ENCODE results near the gene SLC22A14. TPM values are rescaled to one million over a fixed set of nuclear protein-coding genes. Genes with fewer than 3 reads are reported as not detected.

SLC22A14 gene
- total and polyA plus RNA-seq, 2 donors (not counting 3 experiments of a cell fraction or from before 2014, with no cell fraction given): not detected

DNA sequence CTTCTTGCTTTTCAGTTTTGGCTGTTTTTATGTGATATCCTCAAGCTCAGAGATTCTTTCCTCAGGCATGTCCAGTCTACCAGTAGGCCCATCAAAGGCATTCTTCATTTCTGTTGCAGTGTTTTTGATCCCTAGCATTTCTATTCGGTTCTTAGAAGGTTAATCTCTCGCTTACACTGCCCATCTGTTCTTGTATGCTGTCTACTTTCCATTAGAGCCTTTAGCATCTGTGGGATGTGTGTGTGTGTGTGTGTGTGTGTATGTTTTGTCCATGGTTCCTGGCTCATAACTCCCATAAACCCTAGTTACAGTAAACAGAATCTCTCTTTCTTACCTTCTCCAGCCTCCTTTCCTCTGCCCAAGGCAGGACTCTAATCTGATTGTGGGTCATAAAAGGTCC, 21.6 kb upstream of the SLC22A14 start:
- H3K79me2 ChIP-seq (ENCODE audit: control insufficient read depth, insufficient read depth, low read length): no peaks in the 10 kb centered on the region
- H3K27ac ChIP-seq (ENCODE audit: insufficient read depth, low read depth, low read length): no peak overlapping the region
- H3K4me1 ChIP-seq (ENCODE audit: control insufficient read depth, extremely low read depth, insufficient read depth, low read length): no peaks in the 10 kb centered on the region
- no peaks in the 10 kb centered on the region for H3K9me3 ChIP-seq (replicated peaks; ENCODE audit: control insufficient read depth, insufficient read depth, low read length)
- dilution Hi-C loops (cut with MboI; ENCODE audit: extremely low pct_ligation_motif_present, low sequenced_read_pairs): no loop called here
- no peaks in the 10 kb centered on the region for H3K27me3 ChIP-seq (ENCODE audit: control insufficient read depth in 2 of 2, insufficient read depth in 2 of 2, low read length in 2 of 2)
- intact Hi-C loops (cut with micrococcal nuclease): no loop called here
- ChIA-PET POLR2A (no interaction called here), CTCF (no interaction called here)
- no peak overlapping the region for H2AFZ ChIP-seq (ENCODE audit: low read depth, low read length)
- no TSS peak for BruUV-seq (replicated peaks)
- TF ChIP-seq POLR2A (IDR thresholded peaks at IDR 0.05; ENCODE audit: low read depth, low read length) (no peak), EZH2 (IDR thresholded peaks at IDR 0.05; ENCODE audit: borderline replicate concordance, low read depth, low read length, severe bottlenecking) (no peak), GATA2 (IDR thresholded peaks at IDR 0.05; ENCODE audit: insufficient read depth, insufficient read length, low read depth, low read length) (no peak), POLR2AphosphoS5 (IDR thresholded peaks at IDR 0.05; ENCODE audit: insufficient read depth, low read depth, low read length) (no peak), MYC (IDR thresholded peaks at IDR 0.05; ENCODE audit: low read depth, low read length) (no peak), CTCF (IDR thresholded peaks at IDR 0.05; ENCODE audit: extremely low read depth in 1 of 2, insufficient read depth in 1 of 2, low read depth in 1 of 2, low read length in 2 of 2) (no peak), FOS (IDR thresholded peaks at IDR 0.05; ENCODE audit: borderline replicate concordance, insufficient read depth, low read length) (no peak), MAX (IDR thresholded peaks at IDR 0.05; ENCODE audit: insufficient read depth, insufficient read length) (no peak)
- no peak overlapping the region for H3K4me3 ChIP-seq (replicated peaks in 1 of 3; ENCODE audit: insufficient read depth in 1 of 3, low read depth in 1 of 3, low read length in 3 of 3)
- H3K4me2 ChIP-seq (ENCODE audit: insufficient read depth, low read length): no peak overlapping the region
- no peaks in the 10 kb centered on the region for H3K36me3 ChIP-seq (ENCODE audit: control insufficient read depth in 2 of 2, extremely low read depth in 1 of 2, insufficient read depth in 2 of 2, low read length in 2 of 2)
- no peaks in the 10 kb centered on the region for H3K9me1 ChIP-seq (replicated peaks; ENCODE audit: control insufficient read depth, extremely low read depth, insufficient read depth, low read length)
- peak; percentile 21 for FAIRE-seq
- no peaks in the 10 kb centered on the region for H4K20me1 ChIP-seq (replicated peaks; ENCODE audit: control insufficient read depth, extremely low read depth, insufficient read depth, low read length)
- no peak overlapping the region for H3K9ac ChIP-seq (replicated peaks; ENCODE audit: extremely low read depth, insufficient read depth, low read length)
- DNase-seq (ENCODE audit: low read depth, low spot score): no peak

All from endothelial cell of umbilical vein (primary cell).